Activated CD4-positive, alpha-beta T cell treated with anti-CD3 and anti-CD28 coated beads, Interleukin-2, amount 50 U/mL, for 16 hours (primary cell): ENCODE results near the gene PHACTR3.

Source experiments
- DNase-seq: peaks from one replicate; pipeline ENCODE4 v3.0.0-alpha.2; 2020

Gene PHACTR3

GRCh38 chr20:59673288-59673997, 69.1 kb downstream of the PHACTR3 start:
- no peak for DNase-seq

DNA sequence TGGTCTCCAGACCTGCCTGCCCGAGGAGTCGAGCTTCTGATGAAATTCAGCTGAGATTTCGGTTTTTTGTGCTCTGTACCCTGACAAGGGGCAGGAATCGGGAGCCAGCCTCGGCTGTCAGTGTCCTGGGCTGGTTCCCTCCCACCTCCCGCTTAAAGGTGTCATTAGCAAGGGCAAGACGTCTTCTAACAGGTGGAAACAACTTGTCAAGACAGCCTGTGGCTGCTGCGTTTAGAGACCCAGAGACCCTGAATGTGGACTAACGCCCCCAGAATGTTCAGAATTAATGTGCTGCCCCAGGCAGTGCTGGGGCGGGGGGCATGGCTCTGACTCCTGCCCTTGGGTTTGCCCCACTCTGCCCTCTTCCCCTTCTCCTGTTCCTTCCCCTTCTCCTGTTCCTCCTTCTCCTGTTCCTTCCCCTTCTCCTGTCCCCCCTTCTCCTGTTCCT, 69.7 kb downstream of the PHACTR3 start:
- DNase-seq = no peak

GRCh38 chr20:59676126-59676850, 71.9 kb downstream of the PHACTR3 start:
- DNase-seq = no peak

DNA sequence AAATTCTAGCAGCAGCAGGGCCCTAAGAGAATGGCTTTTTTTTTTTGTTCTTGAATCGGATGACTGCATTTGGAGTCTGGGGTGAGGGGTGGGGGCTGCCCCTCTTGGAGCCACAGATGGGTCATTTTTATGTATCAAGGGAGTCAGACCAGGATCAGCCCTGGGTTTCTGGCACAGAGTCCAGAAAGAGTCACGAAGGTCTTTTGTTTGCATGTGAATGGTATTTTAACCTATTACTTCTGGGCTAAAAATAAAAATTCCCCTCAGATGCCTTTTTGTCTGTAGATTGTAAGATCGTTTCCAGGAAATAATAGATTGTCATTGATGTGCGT, 72.5 kb downstream of the PHACTR3 start:
- no peak for DNase-seq

DNA sequence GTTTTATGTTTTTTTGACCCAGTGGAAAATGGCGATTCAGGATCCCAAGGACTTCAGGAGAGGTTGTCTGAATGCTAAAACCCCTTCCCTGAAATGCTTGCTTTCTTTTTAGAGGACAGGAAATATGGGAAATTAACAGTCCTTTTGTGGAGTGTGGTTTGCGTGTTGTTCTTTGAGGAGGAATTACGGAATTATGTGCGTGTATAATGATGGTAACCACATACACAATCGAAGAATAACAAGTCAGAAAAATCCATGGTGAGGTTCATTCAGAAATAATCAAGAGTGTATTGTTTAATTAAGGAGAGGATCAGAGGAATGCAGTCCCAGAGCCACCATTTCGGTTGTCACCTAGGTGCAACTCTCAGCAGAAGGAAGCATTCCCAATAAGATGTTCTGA, 73.2 kb downstream of the PHACTR3 start:
- DNase-seq = no peak

DNA sequence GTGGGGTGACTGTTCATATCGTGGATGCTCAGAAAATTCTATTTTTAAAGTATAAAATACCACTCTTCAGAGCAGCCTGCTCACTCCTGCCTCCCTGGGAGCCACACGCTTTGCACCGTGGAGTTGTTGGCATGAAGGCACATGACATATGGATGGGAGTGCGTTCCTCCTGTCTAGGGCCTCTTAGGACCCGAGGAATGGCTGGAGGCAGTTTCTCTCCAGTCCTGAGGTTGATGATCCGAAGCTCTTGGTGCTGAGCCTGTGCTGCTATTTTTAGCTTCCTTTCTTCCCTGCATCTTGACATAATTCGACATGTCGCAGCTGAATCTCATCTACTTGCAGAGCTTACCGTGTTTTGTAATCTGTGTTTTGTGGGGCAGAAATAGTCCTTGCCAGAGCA, 73.9 kb downstream of the PHACTR3 start:
- no peak for DNase-seq

DNA sequence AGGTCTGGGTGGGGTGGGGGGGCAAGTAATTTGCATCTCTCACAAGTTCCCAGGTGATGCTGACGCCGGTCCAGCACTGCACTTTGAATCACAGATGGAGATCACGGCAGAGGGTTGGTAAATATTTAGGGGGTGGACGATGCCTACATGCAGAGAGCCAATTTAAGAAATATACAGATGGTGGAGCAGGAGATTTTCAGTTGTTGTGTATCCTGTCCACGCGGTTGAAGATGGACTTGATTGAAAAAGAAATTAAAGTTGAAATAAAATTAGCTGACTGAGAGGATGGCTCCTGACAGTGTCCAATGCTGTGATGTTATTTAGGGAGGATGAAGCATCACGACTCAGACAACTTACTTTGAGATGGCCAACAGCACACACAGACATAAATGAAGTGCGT, 74.6 kb downstream of the PHACTR3 start:
- no peak for DNase-seq

- no peak for DNase-seq
Measured at GRCh38 chr20:59680148-59680650, 75.9 kb downstream of the PHACTR3 start.

DNA sequence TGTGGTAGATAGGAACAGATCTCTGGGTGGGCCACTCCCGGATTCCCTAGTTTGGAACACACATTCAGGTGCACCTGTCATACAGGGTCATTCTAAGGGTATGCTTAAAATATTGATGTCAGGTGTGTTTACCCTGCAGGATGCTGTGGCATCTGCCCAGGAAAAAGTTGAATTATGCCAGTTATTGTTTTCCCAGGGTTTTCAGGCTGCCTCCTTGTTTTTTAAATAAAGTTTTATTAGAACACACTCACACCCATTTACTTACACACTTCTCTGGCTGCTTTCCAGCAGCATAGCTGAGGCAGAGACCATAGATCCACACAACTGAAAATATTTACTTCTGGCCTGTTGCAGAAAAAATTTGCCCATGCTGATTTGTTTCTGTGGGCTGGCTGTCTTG, 76.5 kb downstream of the PHACTR3 start:
- no peak for DNase-seq

- DNase-seq = no peak
Measured at GRCh38 chr20:59682603-59683002, 78.3 kb downstream of the PHACTR3 start.

- no peak for DNase-seq
Measured at GRCh38 chr20:59683181-59683580, 78.8 kb downstream of the PHACTR3 start.

DNA sequence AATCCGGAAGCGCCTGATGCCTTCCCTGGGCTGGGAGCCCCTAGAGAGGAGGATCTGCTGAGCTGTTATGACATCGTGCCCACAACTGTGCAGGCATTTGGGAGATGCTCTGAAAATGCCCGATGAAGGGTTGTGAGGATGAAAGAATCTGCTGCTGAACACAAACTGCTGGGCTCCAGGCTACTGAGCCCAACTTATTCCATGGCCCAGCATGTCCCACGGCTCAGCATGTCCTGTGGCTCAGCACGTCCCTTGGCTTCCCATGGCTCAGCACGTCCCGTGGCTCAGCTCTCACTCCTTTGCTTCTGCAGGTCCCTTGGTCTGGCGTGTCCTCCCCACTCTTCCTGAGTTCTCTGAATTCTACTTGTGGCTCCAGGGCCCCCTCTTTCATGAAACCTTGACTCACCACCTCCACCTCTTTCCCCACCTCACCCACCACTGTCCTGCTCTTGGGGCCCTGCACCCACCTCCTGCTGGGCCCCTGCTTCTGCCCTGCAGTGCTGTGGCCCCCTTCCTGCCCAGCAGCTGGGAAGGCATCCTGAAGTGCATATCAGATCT, 80.4 kb downstream of the PHACTR3 start:
- no peak for DNase-seq

- DNase-seq = no peak
Measured at GRCh38 chr20:59686404-59687346, 82.3 kb downstream of the PHACTR3 start.

DNA sequence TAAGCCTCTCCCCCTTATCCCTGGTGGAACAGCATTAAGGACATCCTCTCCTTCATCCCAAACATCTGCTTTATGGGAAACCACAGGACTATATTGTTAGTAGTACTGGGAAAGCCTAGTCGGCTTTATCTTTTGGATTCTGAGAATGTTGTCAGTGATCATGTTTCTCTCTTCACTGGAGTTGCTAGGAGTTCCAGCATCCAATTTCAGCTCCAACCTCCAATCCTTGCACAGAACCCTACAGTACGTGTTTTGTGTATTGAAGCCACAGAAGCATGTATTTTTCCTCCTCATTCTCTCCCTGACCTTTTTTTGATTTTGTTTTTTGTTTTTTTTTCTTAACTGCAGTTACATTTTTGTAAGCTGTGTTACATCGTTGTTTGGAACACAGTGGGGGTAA, 84.0 kb downstream of the PHACTR3 start:
- no peak for DNase-seq

GRCh38 chr20:59688999-59689398, 84.7 kb downstream of the PHACTR3 start:
- no peak for DNase-seq

DNA sequence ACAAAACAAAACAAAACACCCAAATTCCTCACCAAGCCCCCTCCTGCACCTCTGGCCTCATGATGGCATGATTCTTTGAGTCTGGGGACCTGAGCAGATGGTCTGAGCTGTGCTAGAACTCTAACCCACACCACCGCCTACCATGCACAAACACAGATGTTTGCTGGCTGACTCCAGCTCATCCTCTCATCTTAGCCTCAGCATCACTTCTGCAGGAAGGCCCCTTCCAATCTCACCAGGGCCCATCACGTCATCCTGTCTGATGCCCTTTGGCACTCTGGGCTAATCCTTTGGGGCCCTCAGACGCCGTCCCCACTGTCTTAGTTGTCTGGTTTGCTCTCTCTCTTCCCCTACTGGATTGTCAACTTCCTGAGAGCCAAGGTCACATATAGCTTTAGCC, 85.8 kb downstream of the PHACTR3 start:
- no peak for DNase-seq

DNA sequence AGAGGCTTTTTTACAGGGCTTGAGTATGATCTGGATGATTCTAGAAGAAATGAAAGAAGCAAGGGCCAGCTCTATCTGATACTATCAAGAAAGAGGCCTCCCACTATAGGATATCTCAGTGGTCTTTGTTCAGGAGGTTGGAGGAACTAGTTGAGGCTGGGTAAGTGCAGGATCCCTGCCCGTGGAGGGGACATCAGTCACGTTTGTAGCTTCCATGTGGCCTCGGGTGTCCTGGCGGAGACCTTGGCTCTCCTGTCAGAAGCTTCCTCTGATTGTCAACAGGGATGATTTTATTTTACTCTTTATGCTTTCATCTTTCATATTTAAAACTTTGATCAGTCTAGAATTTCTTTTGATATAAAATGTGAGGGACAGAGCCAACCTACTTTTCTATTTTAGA, 86.6 kb downstream of the PHACTR3 start:
- no peak for DNase-seq

- DNase-seq = no peak
Measured at GRCh38 chr20:59692139-59692538, 87.8 kb downstream of the PHACTR3 start.

- no peak for DNase-seq
Measured at GRCh38 chr20:59693587-59693986, 89.2 kb downstream of the PHACTR3 start.

DNA sequence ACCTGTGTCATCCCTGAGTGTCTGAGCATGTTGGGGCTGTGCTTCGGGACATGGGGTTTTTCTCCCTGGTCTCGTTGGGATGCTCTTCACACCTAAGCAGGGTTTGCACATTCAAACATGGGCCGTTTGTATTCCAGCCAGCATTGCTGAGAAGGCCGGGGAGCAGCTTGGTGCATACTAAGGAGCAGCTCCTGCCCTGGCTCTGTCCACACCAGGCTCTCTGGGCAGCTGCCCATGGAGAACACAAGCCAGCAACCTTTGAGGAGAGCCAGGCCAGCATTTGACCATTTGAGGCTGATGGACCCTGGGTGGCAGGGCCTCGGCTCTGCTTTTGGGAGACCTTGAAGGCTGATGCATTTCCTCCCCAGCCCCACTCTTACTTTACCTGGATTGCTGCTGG, 92.1 kb downstream of the PHACTR3 start:
- DNase-seq = no peak

DNA sequence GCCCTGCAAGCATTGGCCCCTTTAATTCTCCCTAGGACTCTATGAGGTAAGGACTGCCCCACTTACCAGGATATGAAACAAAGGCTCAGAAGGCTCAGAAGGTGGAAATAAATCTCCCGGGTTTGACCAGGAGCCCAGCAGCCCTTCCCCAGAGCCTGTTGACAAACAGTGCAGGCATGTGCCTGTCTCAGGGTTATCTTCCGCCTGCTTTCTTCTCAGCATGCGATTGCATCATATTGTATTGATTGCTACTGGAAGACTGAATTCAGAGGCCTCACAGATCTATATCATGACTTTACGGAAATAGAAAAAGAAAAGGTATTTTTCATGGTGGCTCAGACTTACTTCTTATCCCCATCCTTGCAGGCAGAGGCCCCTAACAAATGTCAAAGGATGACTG, 92.7 kb downstream of the PHACTR3 start:
- DNase-seq = no peak

DNA sequence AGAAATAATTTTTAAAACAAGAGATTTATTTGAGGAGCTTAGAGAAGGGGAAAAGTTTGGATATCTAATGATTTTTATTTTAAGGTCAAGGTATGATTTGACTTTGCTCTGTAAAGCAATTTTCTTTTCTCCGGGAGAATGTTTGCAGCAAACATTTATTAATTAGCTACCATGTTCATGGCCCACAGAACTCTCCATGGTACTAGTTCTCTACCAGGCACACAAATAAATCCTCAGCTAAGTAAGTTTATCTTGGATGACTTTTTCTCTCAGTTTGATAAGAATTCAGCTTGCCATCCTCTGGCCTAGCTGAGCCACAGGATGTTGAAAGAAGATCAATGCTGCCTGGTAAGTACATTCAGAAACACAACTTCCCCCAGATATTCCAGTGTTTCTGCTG, 94.3 kb downstream of the PHACTR3 start:
- no peak for DNase-seq

DNA sequence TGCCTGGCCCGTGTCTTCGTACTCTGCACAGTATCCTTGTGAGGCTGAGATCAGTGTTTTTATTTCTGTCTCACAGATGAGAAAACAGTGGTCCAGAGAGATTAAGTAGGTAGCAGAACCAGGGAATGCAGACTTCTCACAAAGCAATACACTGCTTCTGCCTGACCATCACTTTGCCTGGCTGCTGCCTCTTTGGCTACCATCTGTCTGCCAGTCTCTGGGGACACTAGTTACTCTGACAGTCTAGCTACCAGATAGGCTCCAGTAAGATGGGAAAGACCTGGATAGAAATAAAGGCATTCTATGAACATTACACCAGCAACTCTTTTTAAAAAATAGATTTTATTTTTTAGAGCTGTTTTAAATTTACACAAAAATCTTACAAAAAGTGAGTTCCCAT, 96.9 kb downstream of the PHACTR3 start:
- DNase-seq = no peak
